BLaER1 treated with 17β-estradiol and CSF1 and Interleukin-3, amounts not matched to agents 10 nM and 100 nM (cell line): Measurements from ENCODE around the gene ODC1.

Source experiments
- H3K27ac ChIP-seq, 11 experiments: shearing (Covaris generic); formaldehyde crosslinking; 2 replicates each; pipeline ENCODE4 v1.8.1; 2022
- H3K27me3 ChIP-seq, 11 experiments: shearing (Covaris generic); formaldehyde crosslinking; 2 replicates each; pipeline ENCODE4 v1.8.1; 2022
- H3K36me3 ChIP-seq, 11 experiments: shearing (Covaris generic); formaldehyde crosslinking; 2 replicates each; pipeline ENCODE4 v1.8.1; 2022
- H3K4me1 ChIP-seq, 10 experiments: shearing (Covaris generic); formaldehyde crosslinking; 2 replicates each; pipeline ENCODE4 v1.8.1; 2022
- H3K4me2 ChIP-seq, 11 experiments: shearing (Covaris generic); formaldehyde crosslinking; 2 replicates each; pipeline ENCODE4 v1.8.1; 2022
- H3K4me3 ChIP-seq, 10 experiments: shearing (Covaris generic); formaldehyde crosslinking; 2 replicates each; pipeline ENCODE4 v1.8.1; 2022
- H3K9ac ChIP-seq, 11 experiments: shearing (Covaris generic); formaldehyde crosslinking; 2 replicates each; pipeline ENCODE4 v1.8.1; 2022
- H3K9me3 ChIP-seq, 11 experiments: shearing (Covaris generic); formaldehyde crosslinking; replicated peaks in 1 of 11; 2 replicates each; pipeline ENCODE4 v1.8.1; 2022
- H4K20me1 ChIP-seq, 11 experiments: shearing (Covaris generic); formaldehyde crosslinking; 2 replicates each; pipeline ENCODE4 v1.8.1; 2022
- Cebpa-rat ChIP-seq, 11 experiments: shearing (Covaris generic); IDR thresholded peaks; 2 replicates each; pipeline ENCODE4 v1.8.1; 2022

Gene ODC1

GRCh38 chr2:10475811-10476660 lies 27.9 kb upstream of the ODC1 start:
- Histone ChIP-seq H3K36me3 (no peaks in the 10 kb centered on the region), H3K4me3 (no peak overlapping the region), H4K20me1 (no peaks in the 10 kb centered on the region; a peak in 1 of 22 replicates), H3K9me3 (no peaks in the 10 kb centered on the region), H3K4me1 (peaks cover 38 to 87% (median 61%) of the 10 kb centered on the region in 10 experiments), H3K27me3 (peaks cover 0 to 36% (median 0%) of the 10 kb centered on the region in 11 experiments; a peak in 7 of 22 replicates), H3K27ac (peak overlapping the region in 6 of 11 experiments; percentile 25 to 81 (median 72); a peak in 9 of 22 replicates), H3K4me2 (peak overlapping the region; percentile 71 to 96 (median 83)), H3K9ac (peak overlapping the region in 4 of 11 experiments; percentile 64 to 76 (median 68); a peak in 8 of 22 replicates)
- TF ChIP-seq Cebpa-rat (IDR thresholded peaks at IDR 0.05), result no peak

- TF ChIP-seq Cebpa-rat (IDR thresholded peaks at IDR 0.05), result no peak
- Histone ChIP-seq H4K20me1 (no peaks in the 10 kb centered on the region; a peak in 1 of 22 replicates), H3K4me3 (peak overlapping the region in 2 of 10 experiments; percentile 29 to 38; a peak in 4 of 20 replicates), H3K27ac (peak overlapping the region in 7 of 11 experiments; percentile 25 to 81 (median 70); a peak in 11 of 22 replicates), H3K36me3 (no peaks in the 10 kb centered on the region), H3K27me3 (peaks cover 0 to 36% (median 0%) of the 10 kb centered on the region in 11 experiments; a peak in 7 of 22 replicates), H3K9ac (peak overlapping the region in 6 of 11 experiments; percentile 22 to 76 (median 64); a peak in 10 of 22 replicates), H3K9me3 (no peaks in the 10 kb centered on the region), H3K4me2 (peak overlapping the region; percentile 71 to 96 (median 83)), H3K4me1 (peaks cover 38 to 86% (median 60%) of the 10 kb centered on the region in 10 experiments)
Measured at GRCh38 chr2:10475221-10475722, 27.1 kb upstream of the ODC1 start.

GRCh38 chr2:10473121-10473756 lies 25.1 kb upstream of the ODC1 start:
- Histone ChIP-seq H3K9ac (peak overlapping the region in 1 of 11 experiments; percentile 18; a peak in 1 of 22 replicates), H3K9me3 (no peaks in the 10 kb centered on the region), H3K4me3 (no peak overlapping the region), H4K20me1 (no peaks in the 10 kb centered on the region; a peak in 1 of 22 replicates), H3K27ac (no peak overlapping the region), H3K36me3 (no peaks in the 10 kb centered on the region), H3K27me3 (peaks cover 0 to 36% (median 0%) of the 10 kb centered on the region in 11 experiments; a peak in 7 of 22 replicates), H3K4me2 (peak overlapping the region in 4 of 11 experiments; percentile 32 to 94 (median 89); a peak in 5 of 22 replicates), H3K4me1 (peaks cover 30 to 71% (median 45%) of the 10 kb centered on the region in 10 experiments)
- TF ChIP-seq Cebpa-rat (IDR thresholded peaks at IDR 0.05), result no peak

- H3K36me3 ChIP-seq, result no peaks in the 10 kb centered on the region
- peaks cover 20 to 58% (median 32%) of the 10 kb centered on the region in 10 experiments for H3K4me1 ChIP-seq
- H3K9ac ChIP-seq, result no peak overlapping the region
- H3K27me3 ChIP-seq, result peaks cover 0 to 36% (median 0%) of the 10 kb centered on the region in 11 experiments; a peak in 7 of 22 replicates
- TF ChIP-seq Cebpa-rat (IDR thresholded peaks at IDR 0.05), result no peak
- no peaks in the 10 kb centered on the region; a peak in 1 of 22 replicates for H4K20me1 ChIP-seq
- H3K4me2 ChIP-seq, result peak overlapping the region in 1 of 11 experiments; percentile 18; a peak in 1 of 22 replicates
- no peak overlapping the region for H3K4me3 ChIP-seq
- H3K27ac ChIP-seq, result no peak overlapping the region
- no peaks in the 10 kb centered on the region for H3K9me3 ChIP-seq
Measured at GRCh38 chr2:10471955-10472354, 23.8 kb upstream of the ODC1 start.

- no peak for TF ChIP-seq Cebpa-rat (IDR thresholded peaks at IDR 0.05)
- Histone ChIP-seq H3K4me3 (no peak overlapping the region), H3K9me3 (no peaks in the 10 kb centered on the region), H3K4me2 (no peak overlapping the region), H3K4me1 (peaks cover 17 to 49% (median 23%) of the 10 kb centered on the region in 10 experiments), H4K20me1 (no peaks in the 10 kb centered on the region; a peak in 1 of 22 replicates), H3K36me3 (no peaks in the 10 kb centered on the region), H3K27me3 (peaks cover 0 to 27% (median 0%) of the 10 kb centered on the region in 11 experiments; a peak in 7 of 22 replicates), H3K27ac (no peak overlapping the region), H3K9ac (no peak overlapping the region)
Measured at GRCh38 chr2:10471046-10471571, 23.0 kb upstream of the ODC1 start.

- Histone ChIP-seq H3K36me3 (no peaks in the 10 kb centered on the region), H3K9me3 (no peaks in the 10 kb centered on the region), H3K4me2 (no peak overlapping the region), H3K9ac (no peak overlapping the region), H3K4me3 (no peak overlapping the region), H3K27me3 (peaks cover 0 to 17% (median 0%) of the 10 kb centered on the region in 11 experiments; a peak in 7 of 22 replicates), H3K27ac (no peak overlapping the region), H3K4me1 (peaks cover 6 to 39% (median 13%) of the 10 kb centered on the region in 10 experiments), H4K20me1 (no peaks in the 10 kb centered on the region; a peak in 1 of 22 replicates)
- TF ChIP-seq Cebpa-rat (IDR thresholded peaks at IDR 0.05), result no peak
Measured at GRCh38 chr2:10469955-10470608, 22.0 kb upstream of the ODC1 start.

- Histone ChIP-seq H3K36me3 (no peaks in the 10 kb centered on the region), H3K4me2 (no peak overlapping the region), H4K20me1 (no peaks in the 10 kb centered on the region; a peak in 1 of 22 replicates), H3K9me3 (no peaks in the 10 kb centered on the region), H3K27ac (no peak overlapping the region), H3K27me3 (peaks cover 0 to 9% (median 0%) of the 10 kb centered on the region in 11 experiments; a peak in 7 of 22 replicates), H3K4me1 (peaks cover 0 to 31% (median 5%) of the 10 kb centered on the region in 10 experiments; a peak in 15 of 20 replicates), H3K4me3 (no peak overlapping the region), H3K9ac (no peak overlapping the region)
- TF ChIP-seq Cebpa-rat (IDR thresholded peaks at IDR 0.05), result no peak
Measured at GRCh38 chr2:10469301-10469700, 21.2 kb upstream of the ODC1 start.

GRCh38 chr2:10467401-10467800 lies 19.3 kb upstream of the ODC1 start:
- Histone ChIP-seq H3K27me3 (no peaks in the 10 kb centered on the region), H3K4me2 (no peak overlapping the region), H3K27ac (no peak overlapping the region)

More at GRCh38 chr2:10467401-10467800, 19.3 kb upstream of the ODC1 start:
- no peaks in the 10 kb centered on the region for H4K20me1 ChIP-seq
- no peak for TF ChIP-seq Cebpa-rat (IDR thresholded peaks at IDR 0.05)
- H3K9ac ChIP-seq, result no peak overlapping the region
- H3K4me3 ChIP-seq, result no peak overlapping the region
- H3K9me3 ChIP-seq, result no peaks in the 10 kb centered on the region
- peaks cover 0 to 21% (median 0%) of the 10 kb centered on the region in 10 experiments; a peak in 5 of 20 replicates for H3K4me1 ChIP-seq
- H3K36me3 ChIP-seq, result no peaks in the 10 kb centered on the region
